ENCODE measurements around the gene LDHAL6B. TPM values are rescaled to one million over a fixed set of nuclear protein-coding genes. Genes with fewer than 3 reads are reported as not detected.

Gene LDHAL6B
- total RNA-seq, 2 experiments from 2014 or later, result not detected

- H3K4me1 ChIP-seq (ENCODE audit: insufficient read depth, low read length), result no peaks in the 10 kb centered on the region
- Mint-ChIP-seq H3K9me3 (no peaks in the 10 kb centered on the region), H3K36me3 (ENCODE audit: low read depth) (no peaks in the 10 kb centered on the region), H3K27ac (no peak overlapping the region), H3K4me1 (ENCODE audit: low read depth) (no peaks in the 10 kb centered on the region), H3K27me3 (peaks cover 5% of the 10 kb centered on the region), H3K4me3 (no peak overlapping the region)
- H3K27ac ChIP-seq (ENCODE audit: low read depth in 1 of 2, low read length in 2 of 2), result no peak overlapping the region
- ChIA-PET CTCF (interaction anchor here (0.6 kb wide), 1 partner anchor 122 kb away, joined by 3 read pairs; no protein-coding TSS in a partner anchor), POLR2A (no interaction called here)
- peaks cover 0 to 3% of the 10 kb centered on the region in 2 experiments for H3K9me3 ChIP-seq (ENCODE audit: control insufficient read depth in 1 of 2, insufficient read depth in 1 of 2, low read length in 2 of 2)
- DNase-seq (no peak), ATAC-seq (ENCODE audit: poor library complexity) (no peak)
- TF ChIP-seq CTCF (IDR thresholded peaks at IDR 0.05), result no peak
- H3K27me3 ChIP-seq (ENCODE audit: control insufficient read depth in 1 of 2, insufficient read depth in 2 of 2, low read length in 2 of 2), result peaks cover 0 to 3% of the 10 kb centered on the region in 2 experiments
- no peak overlapping the region for H3K4me3 ChIP-seq (ENCODE audit: low read length)
- intact Hi-C loops (cut with DNase I, micrococcal nuclease), result no loop called here
- H3K36me3 ChIP-seq (ENCODE audit: insufficient read depth, low read length), result no peaks in the 10 kb centered on the region
Measured at GRCh38 chr15:59229015-59229414, 22.4 kb downstream of the LDHAL6B start.

DNA sequence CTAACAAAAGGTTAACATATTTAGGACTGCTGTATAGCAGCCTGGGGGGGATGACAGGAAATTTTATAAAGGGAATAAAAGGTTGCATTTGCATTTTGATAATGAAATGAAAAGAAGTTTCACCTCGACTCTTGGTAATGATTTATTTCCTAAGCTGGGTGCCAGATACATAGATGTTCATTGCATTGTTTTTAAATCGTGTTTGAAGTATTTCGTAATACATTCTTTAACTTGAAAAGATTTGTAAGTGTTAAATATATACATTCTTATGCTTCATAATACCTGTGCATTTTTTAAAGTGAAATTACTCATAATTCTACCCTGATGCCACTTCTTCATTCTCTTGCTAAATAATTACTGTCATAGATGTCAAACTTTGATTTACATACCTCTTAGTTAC is 22.8 kb downstream of the LDHAL6B start:
- no peaks in the 10 kb centered on the region for H3K36me3 ChIP-seq (ENCODE audit: insufficient read depth, low read length)
- no peaks in the 10 kb centered on the region for H3K4me1 Mint-ChIP-seq (ENCODE audit: low read depth)
- H3K9me3 Mint-ChIP-seq, result no peaks in the 10 kb centered on the region
- H3K4me1 ChIP-seq (ENCODE audit: insufficient read depth, low read length), result no peaks in the 10 kb centered on the region
- no peak overlapping the region for H3K4me3 Mint-ChIP-seq
- no peak overlapping the region for H3K4me3 ChIP-seq (ENCODE audit: low read length)
- CTCF ChIA-PET, result no interaction called here
- H3K9me3 ChIP-seq (ENCODE audit: control insufficient read depth in 1 of 2, insufficient read depth in 1 of 2, low read length in 2 of 2), result peaks cover 0 to 3% of the 10 kb centered on the region in 2 experiments
- DNase-seq (no peak), ATAC-seq (ENCODE audit: poor library complexity) (no peak)
- no peak for TF ChIP-seq CTCF (IDR thresholded peaks at IDR 0.05)
- intact Hi-C loops (cut with DNase I, micrococcal nuclease), result no loop called here
- H3K36me3 Mint-ChIP-seq (ENCODE audit: low read depth), result no peaks in the 10 kb centered on the region
- peaks cover 4% of the 10 kb centered on the region for H3K27me3 Mint-ChIP-seq
- H3K27ac ChIP-seq (ENCODE audit: low read depth in 1 of 2, low read length in 2 of 2), result no peak overlapping the region
- POLR2A ChIA-PET, result no interaction called here
- peaks cover 0 to 3% of the 10 kb centered on the region in 2 experiments for H3K27me3 ChIP-seq (ENCODE audit: control insufficient read depth in 1 of 2, insufficient read depth in 2 of 2, low read length in 2 of 2)
- no peak overlapping the region for H3K27ac Mint-ChIP-seq

DNA sequence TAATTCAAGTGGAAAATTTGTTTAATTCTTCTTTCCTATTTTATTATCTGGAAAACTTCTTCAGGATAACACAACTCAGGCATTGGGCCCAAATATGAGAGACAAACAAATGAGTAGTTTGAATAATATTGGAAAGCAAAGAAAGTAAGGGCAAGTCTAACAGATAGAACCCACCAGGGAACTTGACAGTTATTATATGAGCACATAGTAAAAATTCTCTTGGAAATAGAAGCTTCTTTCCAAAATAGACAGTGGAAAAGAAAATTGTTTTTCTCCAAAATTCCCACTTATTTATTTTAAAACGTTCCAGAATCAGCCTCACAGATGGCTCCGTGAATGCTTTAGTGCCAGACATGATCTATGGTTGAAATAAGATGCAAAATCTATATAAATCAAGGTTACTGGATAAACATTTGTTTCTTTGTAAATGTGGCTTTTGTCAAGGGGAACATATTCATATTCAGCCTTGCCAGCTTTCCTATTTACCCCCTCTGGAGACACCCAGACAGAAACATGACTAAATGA is 23.9 kb downstream of the LDHAL6B start:
- Histone ChIP-seq H3K36me3 (ENCODE audit: insufficient read depth, low read length) (no peaks in the 10 kb centered on the region), H3K9me3 (ENCODE audit: control insufficient read depth in 1 of 2, insufficient read depth in 1 of 2, low read length in 2 of 2) (peaks cover 0 to 3% of the 10 kb centered on the region in 2 experiments), H3K4me1 (ENCODE audit: insufficient read depth, low read length) (no peaks in the 10 kb centered on the region), H3K27ac (ENCODE audit: low read depth in 1 of 2, low read length in 2 of 2) (no peak overlapping the region), H3K4me3 (ENCODE audit: low read length) (no peak overlapping the region), H3K27me3 (ENCODE audit: control insufficient read depth in 1 of 2, insufficient read depth in 2 of 2, low read length in 2 of 2) (no peaks in the 10 kb centered on the region)
- H3K4me3 Mint-ChIP-seq, result no peak overlapping the region
- no peaks in the 10 kb centered on the region for H3K9me3 Mint-ChIP-seq
- H3K27ac Mint-ChIP-seq, result no peak overlapping the region
- peaks cover 4% of the 10 kb centered on the region for H3K27me3 Mint-ChIP-seq
- no peak for ATAC-seq (ENCODE audit: poor library complexity)
- intact Hi-C loops (cut with DNase I, micrococcal nuclease), result no loop called here
- CTCF ChIA-PET, result no interaction called here
- H3K36me3 Mint-ChIP-seq (ENCODE audit: low read depth), result no peaks in the 10 kb centered on the region
- no peak for TF ChIP-seq CTCF (IDR thresholded peaks at IDR 0.05)
- POLR2A ChIA-PET, result no interaction called here
- DNase-seq, result no peak
- H3K4me1 Mint-ChIP-seq (ENCODE audit: low read depth), result no peaks in the 10 kb centered on the region
